Caco-2 (cell line): ENCODE results near the gene FAM98C. TPM values are rescaled to one million over a fixed set of nuclear protein-coding genes. Genes with fewer than 3 reads are reported as not detected.
"Not testable (repeated sequence)": the region's sequence is repeated elsewhere in the genome, so short reads cannot be mapped to it uniquely, and the experiment has no call there.

Experiments used
- BruUV-seq: library from RNA; stranded (reverse); fragments of 400-500 nt; replicated peaks from 2 replicates; lab custom pipeline; 2021; lab: Mats Ljungman, UMichigan
- CTCF ChIA-PET: fragments of 300-600 bp; sonication (Branson Sonifier 250); formaldehyde crosslinking; loops from one replicate; lab custom pipeline; 2022; ENCODE audit warnings: antibody characterized with exemption; lab: Charles Lee
- POLR2A ChIA-PET: fragments of 300-600 bp; sonication (Branson Sonifier 250); formaldehyde crosslinking; loops from one replicate; lab custom pipeline; 2022; ENCODE audit warnings: antibody characterized with exemption; lab: Charles Lee
- DNase-seq, 2 experiments: peaks; one replicate each; pipeline versions ENCODE4 v3.0.0 to v3.0.0-alpha.2; 2020 to 2022
- H3K27me3 ChIP-seq: replicated peaks from 2 replicates; pipeline ENCODE4 v1.6.0; 2011; ENCODE audit warnings: low read length; ENCODE audit not compliant: control insufficient read depth, insufficient read depth
- H3K36me3 ChIP-seq: 2 replicates; pipeline ENCODE4 v1.5.1; 2011; ENCODE audit warnings: low read length; ENCODE audit not compliant: control insufficient read depth, insufficient read depth
- H3K4me1 ChIP-seq: fragments of 250-450 bp; sonication (Bioruptor Pico); 2 replicates; pipeline ENCODE4 v1.5.1; 2020; ENCODE audit warnings: mild to moderate bottlenecking
- H3K4me3 ChIP-seq: 2 replicates; pipeline ENCODE4 v1.5.1; 2011; ENCODE audit warnings: low read depth, mild to moderate bottlenecking, control low read depth, low read length
- H3K9me3 ChIP-seq: fragments of 250-450 bp; sonication (Bioruptor Pico); 2 replicates; pipeline ENCODE4 v1.5.1; 2020; ENCODE audit warnings: mild to moderate bottlenecking, moderate library complexity
- H3K27ac Mint-ChIP-seq: one replicate; pipeline ENCODE4 v1.8.0; 2022; ENCODE audit warnings: mixed read lengths; ENCODE audit not compliant: unreplicated experiment
- H3K27me3 Mint-ChIP-seq: one replicate; pipeline ENCODE4 v1.8.0; 2022; ENCODE audit warnings: mixed read lengths; ENCODE audit not compliant: insufficient read depth, unreplicated experiment
- H3K36me3 Mint-ChIP-seq: one replicate; pipeline ENCODE4 v1.8.0; 2022; ENCODE audit warnings: mild to moderate bottlenecking, mixed read lengths; ENCODE audit not compliant: insufficient read depth, unreplicated experiment
- H3K4me1 Mint-ChIP-seq: one replicate; pipeline ENCODE4 v1.8.0; 2022; ENCODE audit warnings: low read depth, mixed read lengths; ENCODE audit not compliant: unreplicated experiment
- H3K4me3 Mint-ChIP-seq: one replicate; pipeline ENCODE4 v1.8.0; 2022; ENCODE audit warnings: mild to moderate bottlenecking, moderate library complexity, mixed read lengths; ENCODE audit not compliant: unreplicated experiment
- H3K9me3 Mint-ChIP-seq: one replicate; pipeline ENCODE4 v1.8.0; 2022; ENCODE audit warnings: mixed read lengths; ENCODE audit not compliant: unreplicated experiment
- CTCF ChIP-seq, 2 experiments: fragments of 200-600 bp in 1 of 2; IDR thresholded peaks; 1 replicate in 1 of 2; 2 replicates in 1 of 2; pipeline versions ENCODE4 v1.5.1 to v1.8.0; 2011 to 2022; ENCODE audit warnings: antibody characterized with exemption in 1 of 2, control low read depth in 1 of 2, inconsistent platforms in 1 of 2, low read depth in 1 of 2, low read length in 1 of 2, mild to moderate bottlenecking in 1 of 2, moderate library complexity in 1 of 2; ENCODE audit not compliant: insufficient read depth in 1 of 2, severe bottlenecking in 1 of 2, unreplicated experiment in 1 of 2
- intact Hi-C: fragments of 100-400 bp; cut with micrococcal nuclease; formaldehyde crosslinking; loops from one replicate; pipeline ENCODE4 v1.10.0; 2022; ENCODE audit not compliant: unreplicated experiment
- total RNA-seq: library from RNA; stranded (reverse); gene quantifications from 2 replicates; pipeline ENCODE4 v1.2.3, GENCODE V29; 2022

The FAM98C gene
- total RNA-seq, 1 experiment from 2014 or later = 19.7 TPM

- Histone ChIP-seq H3K4me1 (peaks cover 10% of the 10 kb centered on the region; the same call in 1 of the 2 replicates), H3K9me3 (no peaks in the 10 kb centered on the region), H3K27me3 (no peaks in the 10 kb centered on the region), H3K36me3 (no peaks in the 10 kb centered on the region), H3K4me3 (no peak overlapping the region)
- Mint-ChIP-seq H3K27ac (no peak overlapping the region), H3K4me1 (no peaks in the 10 kb centered on the region), H3K27me3 (no peaks in the 10 kb centered on the region), H3K36me3 (peaks cover 30% of the 10 kb centered on the region), H3K4me3 (peak overlapping the region; percentile 32), H3K9me3 (no peaks in the 10 kb centered on the region)
- no peak for TF ChIP-seq CTCF (IDR thresholded peaks at IDR 0.05; ENCODE audit: insufficient read depth in 1 of 2, low read depth in 1 of 2, low read length in 1 of 2, severe bottlenecking in 1 of 2, unreplicated experiment in 1 of 2)
- ChIA-PET CTCF (interaction anchor here (0.6 to 1.6 kb wide), 4 partner anchors 8 to 472 kb away, joined by 3 to 6 read pairs (median 3); no protein-coding TSS in a partner anchor), POLR2A (no interaction called here)
- DNase-seq = no peak
- no TSS peak for BruUV-seq
- intact Hi-C loops = no loop called here
Measured at GRCh38 chr19:38404858-38405257, 2.0 kb downstream of the FAM98C start.

- Histone ChIP-seq H3K9me3 (no peaks in the 10 kb centered on the region), H3K27me3 (no peaks in the 10 kb centered on the region), H3K4me3 (no peak overlapping the region), H3K4me1 (peaks cover 10% of the 10 kb centered on the region; the same call in 1 of the 2 replicates), H3K36me3 (no peaks in the 10 kb centered on the region)
- POLR2A ChIA-PET = no interaction called here
- DNase-seq = no peak
- intact Hi-C loops = no loop called here
- no peak for TF ChIP-seq CTCF (IDR thresholded peaks at IDR 0.05; ENCODE audit: insufficient read depth in 1 of 2, low read depth in 1 of 2, low read length in 1 of 2, severe bottlenecking in 1 of 2, unreplicated experiment in 1 of 2)
- Mint-ChIP-seq H3K27me3 (no peaks in the 10 kb centered on the region), H3K4me3 (peak overlapping the region; percentile 32), H3K36me3 (peaks cover 30% of the 10 kb centered on the region), H3K9me3 (no peaks in the 10 kb centered on the region), H3K4me1 (no peaks in the 10 kb centered on the region), H3K27ac (no peak overlapping the region)
- CTCF ChIA-PET = interaction anchor here (0.6 to 1.6 kb wide), 2 partner anchors 8 to 332 kb away, joined by 3 to 6 read pairs; no protein-coding TSS in a partner anchor
- no TSS peak for BruUV-seq
Measured at GRCh38 chr19:38405276-38405675, 2.4 kb downstream of the FAM98C start.

- no peak overlapping the region for H3K4me3 ChIP-seq
- Mint-ChIP-seq H3K36me3 (peaks cover 14% of the 10 kb centered on the region), H3K4me1 (peaks cover 6% of the 10 kb centered on the region), H3K9me3 (no peaks in the 10 kb centered on the region), H3K4me3 (no peak overlapping the region), H3K27ac (peak overlapping the region; percentile 26), H3K27me3 (no peaks in the 10 kb centered on the region)
- ChIA-PET CTCF (no interaction called here), POLR2A (no interaction called here)
- TF ChIP-seq CTCF (IDR thresholded peaks at IDR 0.05; ENCODE audit: insufficient read depth in 1 of 2, low read depth in 1 of 2, low read length in 1 of 2, severe bottlenecking in 1 of 2, unreplicated experiment in 1 of 2) = no peak
- H3K4me1 ChIP-seq = peaks cover 17% of the 10 kb centered on the region
- DNase-seq = no peak
- BruUV-seq = no TSS peak
- intact Hi-C loops = no loop called here
- H3K36me3 ChIP-seq = no peaks in the 10 kb centered on the region
- no peaks in the 10 kb centered on the region for H3K9me3 ChIP-seq
- no peaks in the 10 kb centered on the region for H3K27me3 ChIP-seq
Measured at GRCh38 chr19:38409631-38410133, 6.8 kb downstream of the FAM98C start.

GRCh38 chr19:38410407-38410806 is 7.5 kb downstream of the FAM98C start:
- H3K27me3 ChIP-seq, BruUV-seq, H3K4me1 Mint-ChIP-seq, intact Hi-C loops, H3K36me3 ChIP-seq, H3K9me3 ChIP-seq, H3K4me3 ChIP-seq, H3K9me3 Mint-ChIP-seq, H3K4me3 Mint-ChIP-seq, H3K27me3 Mint-ChIP-seq, H3K27ac Mint-ChIP-seq, POLR2A ChIA-PET, DNase-seq: not testable (repeated sequence)
- peaks cover 14% of the 10 kb centered on the region for H3K36me3 Mint-ChIP-seq
- peaks cover 17% of the 10 kb centered on the region for H3K4me1 ChIP-seq
- CTCF ChIA-PET = interaction anchor here (0.6 kb wide), 1 partner anchor 176 kb away, joined by 3 read pairs; no protein-coding TSS in a partner anchor
